GM12865 (cell line): ENCODE measurements around the gene COX7B.

Source experiments
- DNase-seq: peaks from one replicate; pipeline ENCODE4 v3.0.0; 2010; ENCODE audit warnings: low read depth
- H3K4me3 ChIP-seq: 2 replicates; pipeline ENCODE4 v1.5.1; 2011; ENCODE audit warnings: mild to moderate bottlenecking, low read depth, low read length, control low read depth
- TF ChIP-seq, protein P1 (sequence below): IDR thresholded peaks from 2 replicates; pipeline ENCODE4 v1.5.1; 2011; ENCODE audit warnings: low read length, control low read depth, low read depth, inconsistent platforms; ENCODE audit not compliant: insufficient read depth; ENCODE audit errors: missing control alignments

The COX7B gene

DNA sequence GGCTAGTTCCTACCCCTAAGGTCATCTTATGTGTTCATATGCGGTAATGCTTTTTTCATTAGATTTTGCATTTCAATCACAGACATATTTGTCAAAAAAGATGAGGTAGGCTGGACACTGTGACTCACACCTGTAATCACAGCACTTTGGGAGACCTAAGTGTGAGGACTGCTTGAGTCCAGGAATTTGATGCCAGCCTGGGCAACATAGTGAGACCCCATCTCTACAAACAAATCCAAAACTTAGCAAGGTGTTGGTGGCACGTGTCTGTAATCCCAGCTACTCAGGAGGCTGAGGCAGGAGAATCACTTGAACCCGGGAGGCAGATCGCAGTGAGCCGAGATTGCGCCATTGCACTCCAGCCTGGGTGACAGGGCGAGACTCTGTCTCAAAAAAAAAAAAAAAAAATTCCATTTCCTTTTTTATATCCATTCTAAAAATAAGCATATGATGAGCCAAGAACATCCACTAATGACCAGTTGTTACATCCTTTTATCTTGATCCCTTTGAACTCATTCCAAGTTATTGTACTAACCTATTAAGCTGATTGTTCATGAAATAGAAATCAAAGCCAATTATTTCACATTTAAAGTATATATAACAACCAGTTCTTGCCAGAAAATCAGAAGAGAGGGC is 46.8 kb downstream of the COX7B start:
- TF ChIP-seq, protein P1, sequence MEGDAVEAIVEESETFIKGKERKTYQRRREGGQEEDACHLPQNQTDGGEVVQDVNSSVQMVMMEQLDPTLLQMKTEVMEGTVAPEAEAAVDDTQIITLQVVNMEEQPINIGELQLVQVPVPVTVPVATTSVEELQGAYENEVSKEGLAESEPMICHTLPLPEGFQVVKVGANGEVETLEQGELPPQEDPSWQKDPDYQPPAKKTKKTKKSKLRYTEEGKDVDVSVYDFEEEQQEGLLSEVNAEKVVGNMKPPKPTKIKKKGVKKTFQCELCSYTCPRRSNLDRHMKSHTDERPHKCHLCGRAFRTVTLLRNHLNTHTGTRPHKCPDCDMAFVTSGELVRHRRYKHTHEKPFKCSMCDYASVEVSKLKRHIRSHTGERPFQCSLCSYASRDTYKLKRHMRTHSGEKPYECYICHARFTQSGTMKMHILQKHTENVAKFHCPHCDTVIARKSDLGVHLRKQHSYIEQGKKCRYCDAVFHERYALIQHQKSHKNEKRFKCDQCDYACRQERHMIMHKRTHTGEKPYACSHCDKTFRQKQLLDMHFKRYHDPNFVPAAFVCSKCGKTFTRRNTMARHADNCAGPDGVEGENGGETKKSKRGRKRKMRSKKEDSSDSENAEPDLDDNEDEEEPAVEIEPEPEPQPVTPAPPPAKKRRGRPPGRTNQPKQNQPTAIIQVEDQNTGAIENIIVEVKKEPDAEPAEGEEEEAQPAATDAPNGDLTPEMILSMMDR = no peak
- no peak for DNase-seq
- no peak overlapping the region for H3K4me3 ChIP-seq

DNA sequence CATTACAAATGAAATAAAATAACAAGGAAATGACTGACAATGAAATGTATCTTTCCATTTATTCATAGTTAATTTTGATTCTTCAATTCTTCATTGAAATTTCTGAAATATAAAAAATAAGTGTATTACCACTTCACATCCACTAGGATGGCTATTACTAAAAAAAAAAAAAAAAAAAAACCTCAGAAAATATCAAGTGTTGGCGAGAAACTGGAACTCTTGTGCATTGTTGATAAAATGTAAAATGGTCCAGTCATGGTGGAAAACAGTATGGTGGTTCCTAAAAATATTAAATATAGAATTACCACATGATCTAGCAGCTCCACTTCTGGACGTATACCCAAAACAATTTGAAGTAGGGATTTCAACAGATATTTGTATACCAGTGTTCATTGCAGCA is 47.3 kb downstream of the COX7B start:
- no peak for DNase-seq
- H3K4me3 ChIP-seq = no peak overlapping the region
- TF ChIP-seq, protein P1 = no peak

DNA sequence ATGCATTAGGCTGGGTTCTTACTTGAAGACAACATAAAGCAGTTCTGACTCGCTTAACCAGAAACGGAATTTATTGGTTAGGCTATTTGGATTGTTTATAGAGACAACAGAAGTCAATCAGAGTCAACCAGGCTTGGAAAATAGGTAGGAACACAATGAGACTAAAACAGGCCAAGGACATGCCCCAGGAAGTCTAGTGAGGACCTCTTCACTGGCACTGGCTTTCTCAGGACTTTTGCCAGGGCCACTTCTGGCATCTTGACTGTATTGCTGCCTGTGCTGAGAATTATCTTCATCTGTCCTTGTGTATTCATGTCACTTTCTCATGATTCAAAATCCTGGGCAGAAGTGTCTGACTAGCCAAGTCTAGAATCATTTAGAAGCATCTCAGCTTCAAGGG is 50.6 kb downstream of the COX7B start:
- no peak overlapping the region for H3K4me3 ChIP-seq
- no peak for DNase-seq
- TF ChIP-seq, protein P1 = no peak

DNA sequence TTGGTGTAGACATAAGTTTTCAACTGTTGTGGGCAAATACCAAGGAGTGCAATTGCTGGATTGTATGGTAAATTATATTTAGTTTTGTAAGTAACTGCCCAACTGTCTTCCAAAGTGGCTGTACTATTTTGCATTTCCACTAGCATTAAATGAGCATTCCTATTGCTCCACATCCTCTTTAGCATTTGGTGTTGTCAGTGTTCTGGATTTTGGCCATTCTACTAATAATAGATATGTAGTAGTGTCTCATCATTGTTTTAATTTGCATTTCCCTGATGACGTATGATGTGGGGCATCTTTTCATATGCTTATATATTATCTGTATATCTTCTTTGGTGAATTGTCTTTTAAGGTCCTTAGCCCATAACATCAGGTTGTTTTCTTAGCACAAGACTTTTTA is 52.9 kb downstream of the COX7B start:
- H3K4me3 ChIP-seq = no peak overlapping the region
- TF ChIP-seq, protein P1 = no peak
- no peak for DNase-seq

DNA sequence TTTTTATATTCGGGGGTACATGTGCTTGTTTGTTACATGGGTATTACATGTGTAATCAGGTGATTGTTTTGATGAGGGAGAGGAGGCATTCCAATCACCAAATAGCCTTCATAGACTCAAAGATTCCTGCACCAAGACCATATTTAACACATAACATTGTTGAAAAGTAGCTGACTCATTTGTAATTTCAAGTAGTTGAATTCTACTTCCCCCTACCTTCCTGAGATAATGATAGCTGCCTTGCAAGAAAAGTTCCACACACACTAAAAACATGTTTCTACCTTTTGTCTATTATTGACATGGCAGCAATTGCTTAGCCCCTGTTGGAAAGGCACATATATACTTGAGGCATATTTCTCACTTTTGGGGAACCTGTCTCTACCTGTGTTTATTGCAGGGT is 54.0 kb downstream of the COX7B start:
- no peak overlapping the region for H3K4me3 ChIP-seq
- TF ChIP-seq, protein P1 = no peak
- DNase-seq = no peak

DNA sequence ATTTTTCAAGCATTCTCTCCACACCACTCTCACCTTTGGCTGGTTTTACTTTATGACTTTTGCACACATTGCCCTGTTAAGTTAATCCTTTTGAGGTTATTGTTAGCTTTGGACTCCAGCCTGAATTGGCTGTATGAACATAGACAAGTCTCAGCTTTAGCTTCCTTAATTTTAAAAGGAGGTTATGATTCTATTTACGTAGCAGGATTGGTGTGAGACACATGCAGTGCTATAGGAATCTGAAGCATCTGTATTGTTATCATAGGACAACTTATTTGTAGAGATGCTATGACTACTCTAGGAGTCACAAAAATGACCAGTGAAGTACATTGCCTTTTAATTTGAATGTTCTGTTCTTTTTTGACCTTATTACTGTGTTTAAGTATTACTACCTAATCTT is 54.4 kb downstream of the COX7B start:
- H3K4me3 ChIP-seq = no peak overlapping the region
- TF ChIP-seq, protein P1 = no peak
- DNase-seq = no peak
